22Rv1 (cell line): ENCODE data around the gene BCL6.

Source experiments
- H3K27ac ChIP-seq: fragments of 450-650 bp; 2 replicates; pipeline ENCODE4 v1.5.1; 2017
- CTCF ChIP-seq: fragments of 450-650 bp; IDR thresholded peaks from 2 replicates; pipeline ENCODE4 v1.5.1; 2017; ENCODE audit warnings: mild to moderate bottlenecking
- ZFX ChIP-seq: fragments of 450-650 bp; IDR thresholded peaks from 2 replicates; pipeline ENCODE4 v1.6.1; 2017; ENCODE audit warnings: antibody characterized with exemption, borderline replicate concordance

Gene BCL6

DNA sequence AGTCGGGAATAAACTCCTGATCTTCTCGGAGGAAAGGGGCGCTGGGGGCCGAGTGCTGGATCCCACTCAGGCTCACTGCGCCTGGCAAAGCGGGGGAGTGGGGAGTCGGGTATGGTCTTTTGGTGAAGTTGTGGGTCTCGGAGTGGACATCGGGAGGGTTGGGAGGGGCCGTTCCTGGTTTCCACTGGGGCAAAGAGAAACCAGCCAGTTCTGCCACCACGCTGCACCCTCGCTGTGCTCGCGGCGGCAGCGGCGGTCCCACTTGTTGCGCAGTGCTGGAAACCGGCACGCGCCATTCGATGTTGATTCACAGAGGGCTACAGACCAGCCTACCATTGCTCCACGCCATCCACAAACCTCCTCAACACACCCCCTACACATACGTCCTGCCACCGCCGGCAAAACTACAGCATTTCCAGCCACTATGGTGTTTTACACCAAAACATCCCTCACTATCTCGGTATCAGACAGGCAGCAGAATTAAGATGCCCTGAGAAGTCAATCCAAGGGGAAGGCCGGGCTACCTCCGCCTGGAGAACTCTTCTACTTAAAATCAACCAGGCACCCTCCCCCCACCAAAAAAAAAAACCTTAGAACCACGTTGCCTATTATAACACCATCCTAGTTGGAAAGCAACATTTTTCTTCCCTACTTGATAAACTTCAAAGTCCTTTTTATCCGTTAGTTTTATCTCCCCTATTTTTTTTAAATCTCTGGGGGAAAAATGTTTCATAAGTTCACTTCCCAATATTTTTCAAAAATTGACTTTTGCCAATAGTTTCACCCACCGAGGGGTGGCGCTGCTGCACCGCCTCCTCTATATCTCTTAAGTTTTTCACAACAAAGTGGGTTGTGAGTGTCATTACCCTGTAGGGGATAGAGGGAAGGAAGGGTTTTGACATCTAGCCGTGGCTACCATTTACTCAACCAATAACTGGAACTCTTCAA lies 3.6 kb downstream of the BCL6 start:
- TF ChIP-seq ZFX = no peak
- peak; percentile 96 for TF ChIP-seq CTCF
- peak overlapping the region; percentile 97 for H3K27ac ChIP-seq

DNA sequence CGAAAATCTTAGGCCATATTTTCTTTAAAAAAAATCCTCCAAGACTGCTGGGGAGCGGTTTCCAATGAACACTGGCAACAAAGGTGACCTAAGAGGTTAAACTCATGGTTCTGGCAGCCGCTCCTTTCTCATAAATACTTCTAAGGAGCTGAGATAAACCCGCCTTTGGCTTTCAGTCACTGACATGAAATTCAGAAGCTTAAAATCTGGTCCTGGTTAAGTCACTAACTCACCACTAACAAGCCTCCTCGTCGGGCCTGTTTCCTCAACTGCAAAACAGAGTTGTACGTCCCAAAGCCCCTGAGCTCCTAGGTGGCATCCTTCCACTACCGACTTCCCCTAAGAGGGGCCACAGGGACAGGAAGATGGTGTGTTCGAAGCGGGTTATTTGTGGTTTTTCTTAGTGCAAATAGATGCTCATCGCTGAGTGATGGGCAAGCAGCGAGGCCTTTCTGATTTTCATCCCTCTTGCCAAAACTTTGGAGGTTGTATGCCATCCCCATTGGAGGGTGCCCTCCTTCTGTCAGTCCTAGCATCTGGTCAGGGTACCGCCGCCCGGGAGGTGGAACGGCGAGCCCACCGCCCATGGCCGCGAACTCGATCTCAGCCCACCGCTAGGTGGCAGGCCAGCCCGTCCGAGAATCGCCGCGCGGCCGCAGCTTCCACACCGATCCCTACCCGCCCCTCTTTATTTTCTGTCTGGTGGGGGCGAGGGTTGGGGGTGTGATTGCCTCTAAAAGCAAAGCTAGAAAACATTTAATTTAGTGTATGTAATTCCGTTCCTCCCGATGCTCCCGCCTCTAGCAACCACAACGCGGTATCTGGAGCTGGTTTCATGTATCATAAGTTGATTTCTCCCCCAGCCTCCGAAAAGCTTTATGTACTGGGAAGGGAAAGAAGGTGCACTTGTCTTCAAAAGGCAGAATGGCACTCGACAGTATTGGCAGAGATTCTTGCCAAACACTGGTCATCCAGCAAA lies 4.6 kb downstream of the BCL6 start:
- no peak for TF ChIP-seq ZFX
- peak; percentile 93 for TF ChIP-seq CTCF
- H3K27ac ChIP-seq = peak overlapping the region; percentile 97

GRCh38 chr3:187739561-187740332 lies 5.5 kb downstream of the BCL6 start:
- H3K27ac ChIP-seq = peak overlapping the region; percentile 97
- no peak for TF ChIP-seq ZFX
- TF ChIP-seq CTCF = peak; percentile 94

- TF ChIP-seq CTCF = no peak
- TF ChIP-seq ZFX = no peak
- peak overlapping the region; percentile 97 for H3K27ac ChIP-seq
Measured at GRCh38 chr3:187739094-187739560, 6.1 kb downstream of the BCL6 start.

DNA sequence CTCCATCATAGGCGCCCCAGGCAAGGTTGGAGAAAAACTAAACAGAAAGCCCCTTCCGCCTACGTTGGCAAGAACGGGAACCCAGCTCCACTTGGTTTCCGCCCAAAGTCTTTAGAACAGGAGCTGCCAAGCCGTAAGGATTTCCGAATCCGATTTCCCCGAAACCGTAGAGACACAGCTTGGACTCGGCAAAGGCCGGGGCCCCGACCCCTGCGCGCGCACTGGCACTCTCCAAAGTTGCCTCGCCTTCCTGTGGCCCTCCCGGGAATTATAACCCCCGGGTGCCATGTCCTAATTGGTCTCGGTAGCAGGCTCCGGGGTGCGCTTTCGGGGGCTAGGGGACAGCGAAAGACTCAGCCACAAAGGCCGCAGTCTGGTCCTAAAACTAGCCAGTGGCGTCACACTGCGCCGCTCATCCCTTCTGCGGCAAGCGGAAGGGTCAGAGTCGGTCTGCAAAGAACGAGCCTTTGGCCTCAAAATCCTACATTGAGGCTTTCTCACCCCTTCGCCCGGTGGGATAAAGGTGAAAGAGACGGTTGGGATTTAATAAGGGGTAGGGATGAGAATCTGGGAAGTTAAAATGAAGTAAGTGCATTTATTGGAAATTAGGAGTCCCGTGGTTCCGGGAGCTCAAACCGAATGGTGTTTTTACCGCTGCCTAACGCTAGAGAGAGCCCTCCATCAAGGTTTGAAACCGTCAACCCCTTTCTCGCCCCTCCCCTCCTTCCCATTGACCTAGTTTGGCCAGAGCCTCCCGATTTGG lies 6.8 kb downstream of the BCL6 start:
- no peak for TF ChIP-seq ZFX
- TF ChIP-seq CTCF = peak; percentile 39
- H3K27ac ChIP-seq = no peak overlapping the region

GRCh38 chr3:187738071-187738330 lies 7.3 kb downstream of the BCL6 start:
- TF ChIP-seq CTCF (no peak), ZFX (no peak)
- no peak overlapping the region for H3K27ac ChIP-seq
